Spleen (tissue), 7 donors: ENCODE data around the gene TEX53.

Experiments used
- CTCF ChIP-seq, 11 experiments: fragments of 200-600 bp in 7 of 11; fragments of 450-650 bp in 4 of 11; sonication (generic) in 4 of 11; IDR thresholded peaks in 8 of 11; conservative IDR thresholded peaks in 3 of 11; 1 replicate in 7 of 11; 2 replicates in 4 of 11; pipeline versions ENCODE4 v1.4.0 to v1.8.0; 2016 to 2021; ENCODE audit warnings: antibody characterized with exemption in 11 of 11, inconsistent platforms in 4 of 11, mild to moderate bottlenecking in 1 of 11
- POLR2A ChIP-seq, 3 donors: fragments of 450-650 bp; IDR thresholded peaks; one replicate each; pipeline ENCODE4 v1.5.1; 2017; ENCODE audit warnings: antibody characterized with exemption in 3 of 3, mild to moderate bottlenecking in 1 of 3
- POLR2AphosphoS5 ChIP-seq, 3 donors: sonication (generic); formaldehyde crosslinking; IDR thresholded peaks; one replicate each; pipeline ENCODE4 v1.5.1; 2017; ENCODE audit warnings: antibody characterized with exemption in 3 of 3
- donor health status: DM: no; HTN: no; CAD: no; lungs with moderate emphysema.
- donor health status: DM: no; HTN: no; CAD: no.
- donor health status: DM: no; HTN: no; CAD: no.

DNA sequence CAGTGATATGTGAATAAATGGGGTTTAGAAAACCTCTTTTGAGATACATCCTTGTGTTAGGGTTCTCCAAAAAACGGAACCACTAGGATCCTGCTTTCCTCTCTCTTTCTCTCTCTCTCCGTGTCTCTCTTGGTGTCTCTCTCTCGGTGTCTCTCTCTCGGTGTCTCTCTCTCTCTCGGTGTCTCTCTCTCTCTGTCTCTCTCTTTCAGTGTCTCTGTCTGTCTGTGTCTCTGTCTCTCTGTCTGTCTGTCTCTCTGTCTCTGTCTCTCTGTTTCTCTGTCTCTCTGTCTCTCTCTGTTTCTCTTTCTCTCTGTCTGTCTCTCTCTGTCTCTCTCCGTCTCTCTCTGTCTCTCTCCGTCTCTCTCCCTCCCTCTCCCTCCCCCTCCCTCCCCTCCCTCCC is 32.2 kb upstream of the TEX53 start:
- TF ChIP-seq POLR2A (IDR thresholded peaks at IDR 0.05) (no peak), CTCF (IDR thresholded peaks at IDR 0.05 in 8 of 11, conservative IDR thresholded peaks at IDR 0.05 in 3 of 11) (no peak), POLR2AphosphoS5 (IDR thresholded peaks at IDR 0.05) (no peak)
